HepG2 (cell line): Measurements from ENCODE around the gene CAMK1D. TPM values are rescaled to one million over a fixed set of nuclear protein-coding genes. Genes with fewer than 3 reads are reported as not detected.

Source experiments
- ATAC-seq: fragments of 200-7000 bp; cut with Tn5 transposase; 3 replicates; pipeline ENCODE4 v1.9.1; 2020; ENCODE audit warnings: mild to moderate bottlenecking, moderate library complexity
- BruUV-seq: library from RNA; stranded (reverse); fragments of 400-500 nt; replicated peaks from 2 replicates; lab custom pipeline; 2021; lab: Mats Ljungman, UMichigan
- CTCF ChIA-PET: fragments of 300-600 bp; formaldehyde crosslinking; extraction: SDS; loops from one replicate; lab custom pipeline; 2021; ENCODE audit warnings: low total read pairs, inconsistent platforms, low intra/inter-chr PET ratio; lab: Yijun Ruan, JAX
- POLR2A ChIA-PET: fragments of 350-600 bp; sonication (Branson Sonifier 250); formaldehyde crosslinking; loops from one replicate; lab custom pipeline; 2020; ENCODE audit warnings: antibody characterized with exemption, inconsistent platforms; lab: Yijun Ruan, JAX
- DNase-seq: peaks from one replicate; pipeline ENCODE4 v3.0.0-alpha.2; 2015; ENCODE audit warnings: low spot score
- FAIRE-seq: peaks from 3 replicates; lab custom pipeline; 2011; peaks lifted over from hg19 to GRCh38; lab: Jason Lieb, UNC
- H2AFZ ChIP-seq: one replicate; pipeline ENCODE4 v1.6.1; 2011; ENCODE audit warnings: low read length, inconsistent platforms
- H3K27ac ChIP-seq: fragments of 300-600 bp; 3 replicates; pipeline ENCODE4 v1.8.0; 2011; ENCODE audit warnings: mixed run types, mild to moderate bottlenecking, mixed read lengths, low read length, inconsistent platforms; ENCODE audit not compliant: insufficient read depth; ENCODE audit errors: extremely low read length
- H3K27me3 ChIP-seq, 2 experiments: fragments of 200-600 bp in 1 of 2; 2 replicates in 1 of 2; 3 replicates in 1 of 2; pipeline versions ENCODE4 v1.6.0 to v1.8.0; 2011; ENCODE audit warnings: low read length in 2 of 2, mild to moderate bottlenecking in 2 of 2, moderate library complexity in 2 of 2, inconsistent platforms in 1 of 2; ENCODE audit not compliant: insufficient read depth in 2 of 2, control insufficient read depth in 1 of 2
- H3K36me3 ChIP-seq, 2 experiments: fragments of 200-600 bp in 1 of 2; replicated peaks in 1 of 2; 2 replicates in 1 of 2; 3 replicates in 1 of 2; pipeline versions ENCODE4 v1.5.1 to v1.8.0; 2011; ENCODE audit warnings: low read length in 2 of 2, inconsistent platforms in 1 of 2; ENCODE audit not compliant: insufficient read depth in 2 of 2, control insufficient read depth in 1 of 2
- H3K4me1 ChIP-seq: 2 replicates; pipeline ENCODE4 v1.5.1; 2012; ENCODE audit warnings: low read length, inconsistent platforms; ENCODE audit not compliant: insufficient read depth
- H3K4me2 ChIP-seq: 2 replicates; pipeline ENCODE4 v1.6.0; 2011; ENCODE audit warnings: low read depth, low read length, inconsistent platforms
- H3K4me3 ChIP-seq, 3 experiments: fragments of 200-600 bp in 1 of 3; sonication (generic), shearing (Covaris generic) in 1 of 3; replicated peaks in 1 of 3; 2 replicates each; pipeline ENCODE4 v1.5.1; 2011 to 2016; ENCODE audit warnings: low read length in 3 of 3, inconsistent platforms in 2 of 3, low read depth in 2 of 3, mild to moderate bottlenecking in 2 of 3, control low read depth in 1 of 3, mixed read lengths in 1 of 3; ENCODE audit not compliant: insufficient read depth in 1 of 3
- H3K79me2 ChIP-seq: one replicate; pipeline ENCODE4 v1.6.1; 2011; ENCODE audit warnings: low read length, inconsistent platforms; ENCODE audit not compliant: insufficient read depth
- H3K9ac ChIP-seq: 2 replicates; pipeline ENCODE4 v1.6.0; 2011; ENCODE audit warnings: mild to moderate bottlenecking, low read depth, low read length, inconsistent platforms; ENCODE audit not compliant: insufficient read depth
- H3K9me3 ChIP-seq: 2 replicates; pipeline ENCODE4 v1.5.1; 2012; ENCODE audit warnings: mild to moderate bottlenecking, low read length
- H4K20me1 ChIP-seq: 2 replicates; pipeline ENCODE4 v1.6.0; 2011; ENCODE audit warnings: inconsistent platforms, mild to moderate bottlenecking, low read length, moderate library complexity; ENCODE audit not compliant: insufficient read depth
- CBFB ChIP-seq: sonication (generic); formaldehyde crosslinking; IDR thresholded peaks from 2 replicates; pipeline ENCODE4 v1.4.0; 2020; ENCODE audit warnings: missing genetic modification reagents
- GZF1 ChIP-seq: sonication (generic); formaldehyde crosslinking; IDR thresholded peaks from 2 replicates; pipeline ENCODE4 v1.5.1; 2020; ENCODE audit warnings: mild to moderate bottlenecking, missing genetic modification reagents
- HMG20B ChIP-seq: conservative IDR thresholded peaks from 2 replicates; pipeline ENCODE4 v1.6.1; 2016; ENCODE audit warnings: missing genetic modification reagents, missing compliant biosample characterization
- KAT2B ChIP-seq: fragments of 150-350 bp; IDR thresholded peaks from 2 replicates; pipeline ENCODE4 v1.6.1; 2014; ENCODE audit warnings: low read depth, low read length, borderline replicate concordance
- PTBP1 ChIP-seq: fragments of 200-400 bp; formaldehyde crosslinking; IDR thresholded peaks from 2 replicates; pipeline ENCODE4 v1.6.1; 2018; ENCODE audit warnings: low read length, low read depth; ENCODE audit not compliant: poor library complexity, severe bottlenecking
- SAFB2 ChIP-seq: sonication (generic); formaldehyde crosslinking; IDR thresholded peaks from 2 replicates; pipeline ENCODE4 v1.5.1; 2020; ENCODE audit warnings: missing genetic modification reagents, low read depth, mild to moderate bottlenecking, borderline replicate concordance
- SIN3A ChIP-seq: IDR thresholded peaks from 2 replicates; pipeline ENCODE4 v1.6.1; 2011; ENCODE audit warnings: low read depth, mild to moderate bottlenecking, control low read depth, low read length, borderline replicate concordance
- SNAI1 ChIP-seq: sonication (generic); formaldehyde crosslinking; IDR thresholded peaks from 2 replicates; pipeline ENCODE4 v1.5.0; 2020; ENCODE audit warnings: mild to moderate bottlenecking, missing genetic modification reagents, borderline replicate concordance
- SPEN ChIP-seq: sonication (generic); formaldehyde crosslinking; IDR thresholded peaks from 2 replicates; pipeline ENCODE4 v1.5.1; 2020; ENCODE audit warnings: low read depth, mild to moderate bottlenecking, missing genetic modification reagents
- ZKSCAN5 ChIP-seq: sonication (generic); formaldehyde crosslinking; IDR thresholded peaks from 2 replicates; pipeline ENCODE4 v1.5.1; 2020; ENCODE audit warnings: mild to moderate bottlenecking, missing genetic modification reagents
- ZNF350 ChIP-seq: sonication (generic); formaldehyde crosslinking; IDR thresholded peaks from 2 replicates; pipeline ENCODE4 v1.4.0; 2020; ENCODE audit warnings: mild to moderate bottlenecking, low read depth, missing genetic modification reagents, borderline replicate concordance
- ZNF841 ChIP-seq: sonication (generic); formaldehyde crosslinking; IDR thresholded peaks from 2 replicates; pipeline ENCODE4 v1.8.1; 2023; ENCODE audit warnings: missing genetic modification reagents, borderline replicate concordance
- WGBS: methylation state at CpG from one replicate; pipeline ENCODE4 v1.1.6; 2017; ENCODE audit warnings: low lambda C conversion rate; 5-methylcytosine and 5-hydroxymethylcytosine counted together
- in situ Hi-C: cut with HindIII; loops from 2 replicates; pipeline ENCODE4 v1.10.0; 2017; ENCODE audit warnings: low pct_unique_long_range_greater_than_20kb; ENCODE audit not compliant: extremely low pct_ligation_motif_present
- intact Hi-C: fragments of 100-400 bp; cut with micrococcal nuclease; formaldehyde crosslinking; loops from one replicate; pipeline ENCODE4 v1.10.0; 2022; ENCODE audit not compliant: unreplicated experiment
- polyA plus RNA-seq, 8 experiments: library from polyadenylated mRNA; depleted of rRNA in 3 of 8; stranded (reverse) in 7 of 8; unstranded in 1 of 8; fragments of >200 nt; fragmentation: Illumina TruSeq in 4 of 8; extraction: Trizol in 4 of 8; gene quantifications; 2 replicates each; pipeline versions ENCODE4 v1.2.1 to v1.2.3, GENCODE V29; 2011 to 2016; ENCODE audit warnings: low read depth in 4 of 8, missing spikeins in 1 of 8, mixed read lengths in 1 of 8; ENCODE audit not compliant: insufficient read depth in 1 of 8
- total RNA-seq, 5 experiments: library from RNA; depleted of rRNA; stranded (reverse); fragments of >200 nt; fragmentation: Illumina TruSeq; extraction: Trizol; gene quantifications; 2 replicates each; pipeline ENCODE4 v1.2.3, GENCODE V29; 2016; ENCODE audit warnings: low read depth in 1 of 5
- TF ChIP-seq, protein P1 (sequence below): sonication (generic); formaldehyde crosslinking; IDR thresholded peaks from 2 replicates; pipeline ENCODE4 v1.8.1; 2023; ENCODE audit warnings: mild to moderate bottlenecking, missing genetic modification reagents, borderline replicate concordance
- TF ChIP-seq, protein P2 (sequence below): IDR thresholded peaks from 2 replicates; pipeline ENCODE4 v1.6.1; 2016

CAMK1D gene
- total and polyA plus RNA-seq, 2 of the 13 experiments (the other 11 are each of a cell fraction or from before 2014, with no cell fraction given), result under 0.01 TPM; not detected in 1

DNA sequence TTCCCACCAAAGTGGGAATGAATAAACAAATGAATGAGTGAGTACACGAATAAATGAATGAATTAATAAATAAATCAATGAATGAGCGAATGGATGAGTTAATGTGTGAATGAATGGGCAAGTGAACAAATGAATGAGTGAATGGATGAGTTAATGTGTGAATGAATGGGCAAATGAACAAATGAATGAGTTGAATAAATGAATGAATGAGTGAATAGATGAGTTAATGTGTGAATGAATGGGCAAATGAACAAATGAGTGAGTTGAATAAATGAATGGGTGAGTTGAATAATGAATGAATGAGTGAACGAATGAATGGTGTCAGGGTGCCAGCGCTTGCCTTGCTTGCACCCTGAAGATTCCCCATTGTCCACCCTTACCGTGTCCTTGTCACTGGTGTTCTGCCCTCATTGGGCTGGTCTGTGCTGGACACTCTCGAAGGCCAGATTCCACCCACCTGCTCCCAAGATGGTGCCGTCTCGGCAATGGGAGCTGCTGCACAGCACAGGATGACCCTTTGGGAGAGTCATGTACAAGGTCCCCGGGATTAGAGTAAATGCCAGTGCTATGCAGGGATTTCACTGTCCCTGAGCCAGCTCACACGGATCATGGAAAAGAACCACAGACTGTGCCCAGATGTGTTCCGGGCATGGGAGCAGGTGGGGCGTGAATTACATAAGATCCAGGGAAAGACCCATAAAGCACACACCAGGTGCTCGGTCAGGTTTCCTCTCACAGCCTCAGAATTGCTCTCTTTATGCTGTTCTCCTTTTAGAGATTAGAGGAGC lies 83.2 kb downstream of the CAMK1D start:
- no peak overlapping the region for H2AFZ ChIP-seq
- no peaks in the 10 kb centered on the region for H4K20me1 ChIP-seq
- 27% methylated on average over 6 of the region's 13 CpGs for WGBS
- no peaks in the 10 kb centered on the region for H3K79me2 ChIP-seq
- H3K9me3 ChIP-seq, result no peaks in the 10 kb centered on the region
- CTCF ChIA-PET, result no interaction called here
- H3K36me3 ChIP-seq, result no peaks in the 10 kb centered on the region
- DNase-seq (no peak), ATAC-seq (no peak), FAIRE-seq (no peak)
- in situ Hi-C loops, result no loop called here
- intact Hi-C loops, result no loop called here
- no peak overlapping the region for H3K27ac ChIP-seq
- H3K27me3 ChIP-seq, result peaks cover 1 to 26% of the 10 kb centered on the region in 2 experiments; a peak in 4 of 5 replicates
- H3K4me3 ChIP-seq, result no peak overlapping the region
- no peak overlapping the region for H3K4me2 ChIP-seq
- POLR2A ChIA-PET, result no interaction called here
- H3K4me1 ChIP-seq, result no peaks in the 10 kb centered on the region
- BruUV-seq, result no TSS peak
- no peak overlapping the region for H3K9ac ChIP-seq
- TF ChIP-seq ZNF350 (CRISPR knock-in tag), result no peak
- no peak for TF ChIP-seq HMG20B (CRISPR knock-in tag)
- TF ChIP-seq PTBP1, result no peak
- TF ChIP-seq, protein P1, sequence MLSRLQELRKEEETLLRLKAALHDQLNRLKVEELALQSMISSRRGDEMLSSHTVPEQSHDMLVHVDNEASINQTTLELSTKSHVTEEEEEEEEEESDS, result no peak
- no peak for TF ChIP-seq CBFB (CRISPR knock-in tag)
- TF ChIP-seq SNAI1, result no peak
- TF ChIP-seq SAFB2 (CRISPR knock-in tag), result no peak
- TF ChIP-seq SIN3A, result no peak
- TF ChIP-seq KAT2B, result no peak
- no peak for TF ChIP-seq ZNF841 (CRISPR knock-in tag)
- TF ChIP-seq GZF1 (CRISPR knock-in tag), result no peak
- TF ChIP-seq, protein P2, sequence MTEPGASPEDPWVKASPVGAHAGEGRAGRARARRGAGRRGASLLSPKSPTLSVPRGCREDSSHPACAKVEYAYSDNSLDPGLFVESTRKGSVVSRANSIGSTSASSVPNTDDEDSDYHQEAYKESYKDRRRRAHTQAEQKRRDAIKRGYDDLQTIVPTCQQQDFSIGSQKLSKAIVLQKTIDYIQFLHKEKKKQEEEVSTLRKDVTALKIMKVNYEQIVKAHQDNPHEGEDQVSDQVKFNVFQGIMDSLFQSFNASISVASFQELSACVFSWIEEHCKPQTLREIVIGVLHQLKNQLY (CRISPR knock-in tag), result no peak
- no peak for TF ChIP-seq ZKSCAN5 (CRISPR knock-in tag)
- no peak for TF ChIP-seq SPEN (CRISPR knock-in tag)
